Endometrial microvascular endothelial cells (primary cell): Measurements from ENCODE around the gene FAM222A. TPM values are rescaled to one million over a fixed set of nuclear protein-coding genes. Genes with fewer than 3 reads are reported as not detected.

Source experiments
- in situ Hi-C: cut with HindIII; loops from 2 replicates; pipeline ENCODE4 v1.10.0; 2017; ENCODE audit warnings: low sequenced_read_pairs, low pct_unique_long_range_greater_than_20kb; ENCODE audit errors: inconsistent ontology term
- total RNA-seq: library from RNA; depleted of rRNA; stranded (reverse); fragments of >200 nt; gene quantifications from one replicate; pipeline ENCODE4 v1.2.3, GENCODE V29; 2015; ENCODE audit errors: inconsistent ontology term

FAM222A gene
- total RNA-seq, 1 donor from 2014 or later, result 1.0 TPM

DNA sequence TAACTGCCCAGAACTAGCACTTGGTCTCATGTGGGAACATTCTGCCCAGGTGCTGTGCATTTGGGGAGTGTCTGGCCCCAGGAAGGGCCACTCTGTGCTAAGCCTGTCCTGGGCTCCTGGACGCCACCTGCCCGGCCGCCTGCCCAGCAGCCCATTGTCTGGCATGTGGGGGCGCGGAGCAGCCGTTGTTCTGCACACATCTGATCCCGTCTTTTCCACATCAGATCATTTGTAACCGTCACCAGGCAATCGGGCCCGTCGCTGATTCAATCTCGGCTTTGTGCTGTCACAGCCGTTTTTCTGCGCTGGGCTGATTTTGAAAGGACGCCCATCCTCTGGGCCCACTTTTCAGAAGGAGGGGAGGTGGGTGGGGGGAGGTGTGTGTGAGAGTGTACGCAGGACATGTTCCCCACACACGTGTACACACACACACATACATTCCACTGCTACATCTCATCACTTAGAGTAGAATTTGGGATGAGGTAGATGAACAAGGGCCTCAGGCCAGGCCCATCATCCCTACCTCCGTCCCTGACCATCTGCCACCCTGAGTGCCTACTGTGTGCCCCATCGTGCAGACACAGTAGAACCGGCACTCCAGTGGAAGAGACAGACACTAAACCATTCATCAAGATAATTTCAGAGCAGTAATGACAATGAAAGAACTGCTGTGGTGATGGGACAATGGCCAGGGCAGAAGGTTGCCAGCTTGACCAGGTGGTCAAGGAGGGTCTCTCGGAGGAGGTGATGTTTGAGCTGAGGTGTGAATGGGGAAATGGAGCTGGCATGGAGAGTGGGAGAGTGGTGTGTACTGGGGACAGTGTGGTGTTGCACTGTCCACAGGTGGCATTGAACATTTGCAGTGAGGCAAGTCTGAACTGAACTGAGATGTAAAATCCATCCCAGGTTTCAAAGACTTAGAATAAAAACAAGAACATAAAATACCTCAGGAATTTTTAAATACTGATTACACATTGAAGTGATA is 19.0 kb downstream of the FAM222A start:
- in situ Hi-C loops, result no loop called here

DNA sequence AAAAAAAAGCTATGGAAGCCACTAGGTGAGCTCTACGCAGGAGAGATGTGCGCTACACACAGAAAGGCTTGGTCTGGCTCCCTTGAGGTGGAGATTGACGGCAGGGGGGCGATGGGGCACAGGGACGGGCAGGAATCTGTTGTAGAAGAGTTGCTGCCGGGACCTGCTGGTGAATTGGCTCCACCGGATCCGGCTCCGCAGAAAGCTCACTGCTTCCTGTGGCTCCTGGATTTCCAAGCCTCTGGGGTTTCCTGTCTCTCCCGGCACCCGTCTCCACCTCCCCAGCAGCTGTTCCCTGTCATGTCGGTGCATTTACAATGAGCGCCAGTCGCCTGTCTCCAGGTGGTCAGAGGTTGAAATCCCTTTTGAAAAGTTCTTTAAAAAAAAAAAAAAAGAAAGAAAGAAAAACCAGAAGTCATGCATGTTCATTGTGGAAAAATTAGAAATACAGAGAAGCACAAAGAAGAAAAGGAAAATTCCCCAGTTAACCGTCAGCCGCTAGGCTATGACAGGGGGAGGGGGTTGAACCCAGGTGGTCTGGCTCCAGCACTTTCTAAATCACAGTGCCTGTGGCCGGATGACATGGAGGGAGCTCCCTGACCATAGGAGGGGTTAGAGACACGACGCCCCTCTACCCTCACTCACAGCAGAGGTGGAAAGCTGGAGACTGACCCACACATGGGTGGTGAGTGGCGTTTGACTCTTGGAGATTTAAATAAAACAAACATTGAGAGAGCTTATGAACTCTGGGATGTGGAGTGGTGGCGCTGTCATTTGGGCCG is 20.8 kb downstream of the FAM222A start:
- in situ Hi-C loops, result no loop called here

DNA sequence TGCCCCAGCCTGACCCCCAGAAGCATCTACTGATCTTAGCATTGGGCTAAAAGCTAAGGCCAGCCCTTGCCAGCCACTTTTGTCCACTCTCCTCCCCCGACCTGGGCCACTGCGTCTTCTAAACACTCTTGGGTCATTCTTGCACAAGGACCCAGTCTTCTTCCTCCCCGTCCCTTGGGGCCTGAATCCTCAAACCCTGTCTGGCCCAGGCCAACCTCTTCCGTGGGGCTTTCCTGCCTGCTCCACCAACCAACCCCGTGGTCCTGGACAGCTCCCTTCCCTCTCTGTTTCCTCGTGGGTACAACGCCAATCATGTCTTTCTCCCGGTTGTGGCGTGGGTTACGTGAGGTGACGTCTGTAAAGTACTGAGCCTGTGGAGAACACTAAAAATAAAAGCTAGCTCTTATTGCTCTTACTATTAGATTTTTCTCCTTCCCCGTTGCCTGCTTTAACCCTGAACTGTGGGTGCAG is 21.5 kb downstream of the FAM222A start:
- in situ Hi-C loops, result no loop called here

DNA sequence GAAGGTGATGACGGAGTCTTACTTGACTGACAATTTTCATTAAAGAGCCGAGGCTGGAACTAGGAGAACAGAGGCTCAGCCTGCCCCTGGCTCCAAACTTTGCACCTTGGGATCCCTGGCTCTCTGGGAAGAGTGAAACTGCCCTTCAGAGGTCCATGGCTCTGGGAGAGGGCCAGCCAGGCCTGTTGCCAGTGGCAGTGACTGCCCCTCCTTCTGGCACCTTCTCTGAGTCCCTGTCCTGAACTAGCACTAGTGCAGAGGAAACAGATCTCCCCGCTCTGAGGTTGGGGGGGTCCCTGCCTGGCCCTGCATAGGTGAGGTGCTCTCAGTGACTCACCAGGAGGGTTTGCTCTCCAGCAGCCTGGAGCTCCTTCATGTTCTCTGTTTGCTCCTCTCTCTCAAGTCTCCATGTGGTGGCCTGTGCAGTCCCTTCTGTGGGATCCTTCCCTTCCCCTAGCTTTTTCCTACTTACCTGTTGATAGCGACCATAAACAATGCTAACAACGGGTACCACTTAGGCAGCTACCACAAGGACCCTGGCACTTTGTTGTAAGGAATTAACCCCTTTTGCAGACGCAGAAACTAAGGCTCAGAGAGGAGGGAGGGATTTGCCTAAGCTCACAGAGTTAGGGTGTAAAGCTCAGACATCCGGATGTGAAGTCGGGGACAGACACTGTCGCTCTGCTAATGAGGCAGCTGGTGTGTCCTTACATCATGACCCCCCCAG is 22.4 kb downstream of the FAM222A start:
- in situ Hi-C loops, result no loop called here

DNA sequence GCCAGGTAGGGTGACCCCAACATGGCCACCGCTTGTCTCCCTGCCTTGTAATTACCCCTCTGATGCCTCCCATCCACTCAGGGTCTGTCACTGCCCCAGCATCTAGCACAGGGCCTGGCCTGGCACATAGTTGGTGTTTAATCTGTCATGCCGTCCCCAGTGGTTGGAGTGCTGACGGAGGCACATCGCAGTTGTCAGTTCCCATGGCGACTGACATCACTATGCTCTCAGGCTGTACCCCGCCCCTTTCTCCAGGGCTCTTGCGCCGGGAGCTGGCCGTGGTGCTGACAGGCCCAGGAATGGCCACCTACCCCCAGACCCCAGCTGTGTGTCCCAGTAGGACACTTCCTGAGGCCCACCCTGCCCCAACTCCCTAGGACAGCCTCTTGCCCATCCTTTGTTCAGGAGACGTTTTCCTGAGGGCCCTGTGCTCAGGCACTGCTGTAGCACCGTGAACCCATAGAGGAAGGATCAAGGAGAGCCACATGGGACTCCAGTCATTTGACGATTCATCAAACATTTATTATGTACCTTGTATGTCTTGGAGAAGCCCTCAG is 23.0 kb downstream of the FAM222A start:
- in situ Hi-C loops, result no loop called here

DNA sequence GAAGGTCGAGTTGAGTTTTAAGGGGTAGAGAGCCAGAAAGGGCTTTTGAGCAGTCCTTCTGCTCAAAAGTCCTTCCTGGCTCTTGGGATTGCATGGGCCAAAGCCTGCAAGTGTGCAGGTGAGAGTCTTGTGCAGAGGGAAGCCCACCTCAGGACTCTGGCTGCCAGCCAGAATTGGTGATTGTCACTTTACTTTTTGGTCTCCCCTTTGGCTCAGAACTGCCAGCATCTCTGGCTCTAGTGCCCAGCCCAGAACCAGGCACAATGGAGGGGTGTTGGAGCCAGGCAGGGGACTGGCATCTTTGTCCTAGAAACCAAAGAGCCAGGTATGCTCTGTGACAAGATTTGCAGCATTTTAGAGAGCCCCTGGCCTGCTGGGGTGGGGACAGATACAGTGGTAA is 23.5 kb downstream of the FAM222A start:
- in situ Hi-C loops, result no loop called here

DNA sequence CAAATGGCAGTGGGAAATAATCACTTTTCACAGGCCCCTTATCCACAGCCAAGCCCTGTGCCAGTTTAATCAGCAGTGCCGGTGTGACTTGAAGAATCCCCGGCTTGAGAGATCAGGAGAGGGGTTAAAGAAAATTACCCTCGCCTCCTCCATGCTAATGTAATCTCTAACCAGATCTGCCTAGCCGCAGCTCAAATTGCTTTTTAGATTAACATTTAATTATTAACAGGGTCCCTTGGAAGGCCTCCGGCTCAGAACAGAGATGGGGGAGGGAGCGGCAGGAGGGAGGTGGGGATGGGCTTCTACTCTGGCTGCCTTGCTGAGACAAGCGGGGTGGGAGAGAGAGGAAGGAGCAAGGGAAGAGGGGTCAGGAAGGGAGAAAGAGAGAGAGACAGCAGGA is 24.0 kb downstream of the FAM222A start:
- in situ Hi-C loops, result no loop called here

DNA sequence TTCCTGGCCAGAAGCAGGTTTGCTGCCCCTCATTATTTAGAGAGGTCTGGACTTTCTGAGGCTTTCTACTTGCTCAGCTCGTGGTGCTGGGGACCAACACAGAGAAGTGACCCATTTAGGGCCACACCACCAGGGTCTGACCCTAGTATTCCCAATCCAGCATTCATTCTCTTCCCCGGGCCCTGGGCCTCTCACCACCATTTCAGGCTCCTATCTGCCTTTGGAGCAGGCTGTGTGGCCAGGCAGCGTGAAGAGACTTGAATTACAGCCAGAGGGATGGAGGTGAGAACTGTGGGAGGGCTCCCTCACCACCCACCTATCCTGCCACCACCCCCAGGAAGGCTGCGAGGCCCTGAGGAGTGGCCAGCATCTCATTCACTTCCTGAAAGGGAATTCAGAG is 24.6 kb downstream of the FAM222A start:
- in situ Hi-C loops, result no loop called here

DNA sequence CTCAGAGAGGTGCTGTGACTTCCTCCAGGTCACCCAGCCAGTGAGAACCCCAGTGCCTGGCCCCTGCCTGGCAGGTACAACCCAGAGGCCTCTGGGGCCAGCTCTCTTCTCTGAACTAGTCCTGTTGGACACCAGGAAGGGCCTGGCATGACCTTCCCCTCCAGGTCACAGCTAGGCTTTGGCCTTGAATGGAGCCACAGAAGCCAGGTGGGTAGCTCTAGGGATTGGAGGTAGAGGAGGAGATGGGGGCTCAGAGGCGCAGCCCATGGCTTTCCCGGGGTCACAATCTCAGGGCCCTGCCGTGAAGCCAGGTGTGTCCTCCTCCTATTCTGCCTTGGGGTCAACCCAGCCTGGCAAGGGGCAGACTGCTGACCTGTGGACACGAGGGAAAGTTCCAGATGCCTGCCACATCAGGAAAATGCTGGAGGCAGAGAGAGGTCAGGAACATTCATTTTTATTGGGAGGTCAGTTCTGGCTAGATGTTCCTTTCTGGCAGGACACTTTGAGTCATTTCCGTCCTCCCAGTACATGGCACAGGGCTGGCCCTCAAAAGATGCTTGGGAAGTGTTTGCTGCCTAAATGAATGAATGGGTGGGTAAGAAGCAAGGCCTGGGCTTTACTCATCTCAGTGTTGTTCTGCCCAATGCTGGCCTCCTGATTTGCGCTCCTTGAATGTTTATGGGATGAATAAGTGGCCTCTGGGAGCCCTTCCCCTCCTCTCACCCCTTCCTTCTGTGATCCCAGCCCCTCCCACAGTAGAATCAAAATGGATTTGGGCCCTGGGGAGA is 25.4 kb downstream of the FAM222A start:
- in situ Hi-C loops, result no loop called here

DNA sequence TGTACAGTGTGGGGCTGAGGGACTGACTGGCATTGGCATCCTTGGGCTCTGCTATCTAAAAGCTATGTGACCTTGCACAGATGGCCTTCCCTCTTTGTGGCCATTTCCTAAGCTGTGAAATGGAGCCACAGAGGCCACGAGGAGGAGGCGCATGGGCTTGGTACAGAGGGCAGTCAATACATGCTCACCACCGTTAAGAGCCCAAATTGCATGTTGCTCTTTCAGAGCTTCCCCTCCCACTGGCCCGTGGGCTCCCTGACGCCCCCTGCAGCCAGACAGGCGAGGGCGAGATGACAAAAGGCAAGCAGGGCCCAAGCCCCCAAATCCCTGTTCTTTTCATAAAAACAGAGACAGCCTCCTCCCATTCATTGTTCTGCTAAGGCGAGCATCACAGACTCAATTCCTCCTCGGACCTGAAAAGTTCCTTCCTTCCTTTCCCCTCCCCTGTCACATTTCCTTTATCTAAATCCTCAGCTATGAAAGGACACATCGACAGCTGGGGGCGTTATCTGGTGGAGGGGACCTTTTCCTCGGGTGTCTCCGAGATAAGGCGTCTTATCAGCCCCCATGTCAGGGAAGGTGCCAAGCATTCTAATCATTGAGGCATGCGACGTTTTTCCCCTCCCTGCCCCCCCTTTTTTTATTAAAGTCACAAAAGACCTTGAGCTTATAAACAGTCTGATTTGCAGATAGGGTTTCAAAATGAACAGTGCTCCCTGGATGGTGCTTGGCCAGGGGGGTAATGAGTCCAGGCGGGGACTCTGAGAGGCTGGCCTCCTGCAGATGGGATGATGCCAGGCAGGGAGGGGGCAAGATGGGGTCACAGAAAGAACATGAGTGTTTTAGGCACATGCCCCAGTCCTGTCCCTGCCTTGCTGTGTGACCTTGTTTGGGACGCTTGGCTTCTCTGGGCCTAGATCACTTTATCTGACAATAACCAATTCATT is 26.4 kb downstream of the FAM222A start:
- in situ Hi-C loops, result no loop called here

DNA sequence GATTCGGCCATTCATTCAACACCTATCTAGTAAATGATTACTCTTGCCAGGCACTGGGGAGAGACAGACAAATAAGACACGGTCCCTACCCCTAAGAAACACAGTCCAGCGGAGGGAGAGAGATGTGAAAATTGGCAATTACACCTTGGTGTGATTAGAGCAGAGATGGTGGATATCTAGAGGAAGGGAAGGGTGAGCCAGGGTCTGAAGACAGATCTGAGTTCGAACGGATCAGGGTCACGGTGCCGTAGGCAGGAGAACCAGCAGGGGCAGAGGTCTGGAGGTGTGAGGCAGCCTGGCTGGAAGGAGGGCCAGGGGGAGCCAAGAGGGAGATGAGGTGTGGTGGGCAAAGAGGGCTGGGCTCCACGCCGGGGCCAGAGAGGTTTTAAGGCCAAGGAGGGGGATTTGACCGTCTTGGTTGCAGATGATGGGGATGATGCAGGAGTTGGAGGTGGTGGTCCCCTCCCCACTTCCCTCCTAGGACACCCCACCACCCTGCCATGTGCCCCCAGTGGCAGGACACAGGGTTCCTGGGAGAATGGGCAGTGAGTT is 27.1 kb downstream of the FAM222A start:
- in situ Hi-C loops, result no loop called here

DNA sequence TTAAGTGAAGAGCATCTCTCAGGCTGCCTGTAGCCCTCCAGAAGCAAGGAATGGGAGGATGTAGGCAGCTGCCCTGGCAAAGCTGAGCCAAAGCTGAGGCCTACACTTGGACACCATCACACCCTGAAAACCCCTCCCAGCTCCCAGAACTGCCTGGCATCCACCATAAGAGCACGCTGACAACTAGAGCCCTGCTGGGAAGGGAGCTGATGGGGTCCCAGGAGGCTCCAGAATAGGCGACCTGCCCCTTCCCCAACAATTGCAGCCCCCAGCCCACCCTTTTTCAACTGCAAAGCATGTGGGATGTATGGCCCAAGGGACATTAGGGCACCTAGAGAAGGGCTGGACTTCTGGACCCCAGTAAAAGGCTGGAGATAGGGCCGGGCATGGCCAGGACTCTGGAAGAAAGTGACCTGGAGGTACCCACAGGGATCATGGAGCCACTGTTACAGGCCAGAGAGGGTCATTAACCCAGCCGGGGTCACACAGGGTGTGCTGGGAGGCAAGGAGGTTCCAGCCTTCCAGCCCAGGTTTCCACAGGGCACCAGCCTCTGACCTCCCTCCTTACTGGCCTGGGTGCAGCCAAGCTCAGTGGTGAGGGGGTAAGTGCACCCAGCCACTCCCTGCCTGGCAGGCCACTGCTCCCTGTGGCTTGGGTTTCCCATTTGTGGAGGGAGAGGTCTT is 27.8 kb downstream of the FAM222A start:
- in situ Hi-C loops, result no loop called here

DNA sequence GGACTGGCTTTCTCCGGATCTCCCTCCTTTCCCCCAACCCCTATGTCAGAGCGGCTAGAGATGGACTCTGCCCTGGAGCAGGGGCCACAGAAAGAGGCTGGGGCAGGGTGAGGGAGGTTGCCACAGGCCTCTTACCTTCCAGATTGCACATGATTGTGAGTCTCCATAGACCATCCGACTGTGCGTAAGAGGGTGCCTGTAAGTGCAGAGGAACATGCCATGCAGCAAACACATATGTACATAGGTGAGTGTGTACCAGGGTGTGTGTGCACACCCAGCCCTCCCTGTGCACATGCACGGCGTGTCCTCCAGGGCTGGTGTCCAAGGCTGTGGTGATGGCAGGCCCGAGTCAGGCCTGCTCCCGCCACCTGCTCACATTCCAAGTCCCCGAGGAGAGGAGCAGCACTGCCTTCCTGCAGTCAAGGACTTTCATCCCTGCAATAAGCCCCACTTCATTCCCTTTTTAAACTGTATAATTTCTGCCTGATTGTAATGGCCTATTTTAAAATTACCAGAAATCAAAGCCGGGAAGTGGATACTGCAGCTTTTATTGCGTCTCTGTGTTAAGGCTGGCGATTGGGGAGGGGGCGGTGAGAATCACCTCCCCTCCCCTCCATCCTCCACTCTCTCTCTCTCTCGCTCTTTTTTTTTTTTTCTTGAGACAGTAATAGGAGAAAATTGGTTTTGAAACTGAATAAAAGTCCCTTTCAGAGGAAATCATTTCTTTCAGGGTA is 28.5 kb downstream of the FAM222A start:
- in situ Hi-C loops, result no loop called here

DNA sequence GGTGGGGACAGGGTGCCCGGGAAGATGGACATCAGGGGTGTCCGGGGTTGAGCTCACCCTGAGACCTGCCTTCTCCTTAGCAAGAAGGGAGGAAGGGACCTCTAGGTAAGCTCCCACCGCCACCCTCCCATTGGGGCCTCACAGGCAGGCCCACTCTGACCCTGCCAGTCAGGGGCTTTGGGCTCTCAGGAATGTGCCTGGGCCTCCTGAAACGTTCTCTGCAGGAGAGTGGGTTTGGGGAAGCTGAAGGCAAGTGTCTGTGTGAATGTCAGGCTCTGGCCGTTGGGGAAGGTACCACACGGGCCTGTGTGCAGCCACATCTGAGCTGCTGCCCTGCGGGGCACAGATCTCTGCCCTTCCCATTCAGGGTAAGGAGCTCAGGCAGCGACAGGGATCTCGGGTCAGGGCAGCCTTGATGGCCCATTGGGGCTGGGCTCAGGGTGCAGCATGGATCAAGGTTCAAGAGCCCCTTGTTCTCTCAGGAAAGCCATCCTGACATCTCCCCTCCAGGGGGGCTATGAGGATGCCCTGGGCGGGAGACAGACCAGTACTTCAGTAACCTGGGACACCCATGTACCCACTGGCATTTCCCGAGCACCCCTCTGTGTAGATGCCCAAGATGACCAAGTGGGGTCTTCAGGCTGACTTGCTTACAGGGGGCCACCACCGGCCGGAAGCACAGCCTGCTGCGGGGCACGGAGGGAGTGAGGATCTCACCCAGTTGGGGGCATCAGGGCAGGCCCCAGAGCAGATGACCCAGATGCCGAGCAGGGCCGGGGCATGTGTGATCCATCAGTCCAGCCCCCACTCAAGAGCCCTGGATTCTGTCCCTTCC is 29.7 kb downstream of the FAM222A start:
- in situ Hi-C loops, result no loop called here

DNA sequence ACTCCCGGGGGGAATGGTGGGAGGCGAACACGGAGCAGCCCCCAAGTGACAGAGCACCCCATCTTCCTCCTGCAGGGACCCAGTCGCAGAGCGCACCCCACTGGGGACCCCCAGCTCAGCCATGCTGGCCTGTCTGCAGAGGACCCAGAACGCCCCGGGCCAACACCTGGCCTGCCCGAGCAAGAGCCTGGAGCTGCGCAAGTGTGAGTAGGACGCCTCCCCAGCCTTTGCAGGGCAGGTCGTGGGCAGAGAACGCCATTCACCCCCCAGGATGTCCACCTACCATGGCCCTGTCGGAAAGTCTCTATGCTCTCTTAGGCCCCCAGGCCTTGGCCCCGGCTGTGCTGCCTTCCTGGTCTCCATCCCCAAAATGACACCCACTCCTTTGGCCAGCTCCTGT is 30.4 kb downstream of the FAM222A start:
- in situ Hi-C loops, result no loop called here
